Left lobe of liver (tissue), 1 donor: ENCODE data around the gene CXXC5. TPM values are rescaled to one million over a fixed set of nuclear protein-coding genes. Genes with fewer than 3 reads are reported as not detected.

Experiments used
- total RNA-seq: library from RNA; stranded (reverse); gene quantifications from one replicate; pipeline ENCODE4 v1.2.1, GENCODE V29; 2021
- donor health status: DM: no; HTN: yes; CAD: no.

CXXC5 gene
- total RNA-seq, 1 donor from 2014 or later = 64.0 TPM

Other genes starting within 250 kb of the CXXC5 start
- gene SPATA24, start 244.3 kb upstream of the CXXC5 start, total RNA-seq = 2.2 TPM
- gene DNAJC18, start 208.8 kb upstream of the CXXC5 start, total RNA-seq = 0.63 TPM
- gene ECSCR, start 185.6 kb upstream of the CXXC5 start, total RNA-seq = 2.0 TPM
- not detected for gene SMIM33, start 177.3 kb upstream of the CXXC5 start, total RNA-seq
- 8.0 TPM for gene STING1, start 165.6 kb upstream of the CXXC5 start, total RNA-seq
- gene UBE2D2, start 87.0 kb upstream of the CXXC5 start, total RNA-seq = 34.4 TPM
- 0.08 TPM for gene PSD2, start 147.5 kb downstream of the CXXC5 start, total RNA-seq